Myocyte (in vitro differentiated cells): ENCODE measurements around the gene EFCAB14. TPM values are rescaled to one million over a fixed set of nuclear protein-coding genes. Genes with fewer than 3 reads are reported as not detected.

Source experiments
- total RNA-seq: library from RNA; depleted of rRNA; stranded (reverse); fragments of >200 nt; gene quantifications from 2 replicates; pipeline ENCODE4 v1.2.3, GENCODE V29; 2014

Gene EFCAB14
- total RNA-seq, 1 donor from 2014 or later, result 50.9 TPM

Other genes starting within 250 kb of the EFCAB14 start
- gene DMBX1, start 229.3 kb downstream of the EFCAB14 start, total RNA-seq, result not detected in 2 replicates
- not detected in 2 replicates for gene KNCN, start 167.5 kb downstream of the EFCAB14 start, total RNA-seq
- gene MKNK1, start 114.8 kb downstream of the EFCAB14 start, total RNA-seq, result 15.2 and 15.4 TPM in 2 replicates
- gene MOB3C, start 102.3 kb downstream of the EFCAB14 start, total RNA-seq, result 13.3 and 14.5 TPM in 2 replicates
- 55.1 and 67.9 TPM in 2 replicates for gene ATPAF1, start 50.8 kb downstream of the EFCAB14 start, total RNA-seq
- not detected in 2 replicates for gene TEX38, start 47.3 kb downstream of the EFCAB14 start, total RNA-seq
- not detected in 2 replicates for gene CYP4B1, start 79.9 kb upstream of the EFCAB14 start, total RNA-seq
- not detected in 2 replicates for gene CYP4A11, start 222.4 kb upstream of the EFCAB14 start, total RNA-seq